K562 (cell line): ENCODE results near the gene CCDC69. TPM values are rescaled to one million over a fixed set of nuclear protein-coding genes. Genes with fewer than 3 reads are reported as not detected.

Experiments used
- ATF7 ChIP-seq: fragments of 450-650 bp; IDR thresholded peaks from 2 replicates; pipeline ENCODE4 v1.7.1; 2014; ENCODE audit warnings: mild to moderate bottlenecking, moderate library complexity
- CBX5 ChIP-seq: IDR thresholded peaks from 2 replicates; pipeline ENCODE4 v1.6.1; 2014; ENCODE audit warnings: low read depth, borderline replicate concordance
- CTCFL ChIP-seq: IDR thresholded peaks from 2 replicates; pipeline ENCODE4 v1.6.1; 2011; ENCODE audit warnings: borderline replicate concordance, low read depth, mild to moderate bottlenecking, moderate library complexity, low read length; ENCODE audit not compliant: insufficient read depth, poor library complexity, severe bottlenecking
- EWSR1 ChIP-seq: fragments of 450-650 bp; IDR thresholded peaks from 2 replicates; pipeline ENCODE4 v1.6.1; 2018; ENCODE audit warnings: borderline replicate concordance, mild to moderate bottlenecking, low read depth, moderate library complexity; ENCODE audit not compliant: partially characterized antibody
- HMG20A ChIP-seq: fragments of 450-650 bp; formaldehyde crosslinking; conservative IDR thresholded peaks from 2 replicates; pipeline ENCODE4 v1.4.0; 2020; ENCODE audit warnings: mild to moderate bottlenecking, mixed read lengths
- NFE2L1 ChIP-seq: fragments of 450-650 bp; IDR thresholded peaks from 2 replicates; pipeline ENCODE4 v1.6.1; 2016; ENCODE audit warnings: missing genetic modification characterization, low read depth, mild to moderate bottlenecking, missing compliant biosample characterization, moderate library complexity, borderline replicate concordance
- PKNOX1 ChIP-seq: fragments of 450-650 bp; IDR thresholded peaks from 2 replicates; pipeline ENCODE4 v1.6.1; 2016
- PRMT5 ChIP-seq: sonication (generic); formaldehyde crosslinking; IDR thresholded peaks from 2 replicates; pipeline ENCODE4 v1.5.0; 2020; ENCODE audit warnings: missing genetic modification reagents
- ZNF407 ChIP-seq: fragments of 450-650 bp; IDR thresholded peaks from 2 replicates; pipeline ENCODE4 v1.6.1; 2016; ENCODE audit warnings: low read depth
- ZNF512 ChIP-seq: IDR thresholded peaks from 2 replicates; pipeline ENCODE4 v1.6.1; 2016; ENCODE audit warnings: missing genetic modification characterization, missing compliant biosample characterization
- ZNF740 ChIP-seq, 3 experiments: fragments of 200-800 bp in 1 of 3; sonication (Bioruptor generic) in 1 of 3; sonication (generic) in 1 of 3; formaldehyde crosslinking in 1 of 3; IDR thresholded peaks; 2 replicates each; pipeline versions ENCODE4 v1.6.1 to v1.8.0; 2016 to 2022; ENCODE audit warnings: mild to moderate bottlenecking in 2 of 3, missing compliant biosample characterization in 2 of 3, missing genetic modification characterization in 2 of 3, missing genetic modification reagents in 1 of 3
- polyA plus RNA-seq, 8 experiments: library from polyadenylated mRNA; depleted of rRNA in 4 of 8; stranded (reverse) in 5 of 8; unstranded in 3 of 8; fragments of >200 nt; fragmentation: Nextera tagmentation in 2 of 8; fragmentation: Illumina TruSeq in 1 of 8; extraction: Ambion mirVana in 2 of 8; extraction: Trizol in 1 of 8; gene quantifications; 2 replicates each; pipeline versions ENCODE4 v1.2.1 to v1.2.3, GENCODE V29; 2011 to 2014; ENCODE audit warnings: inconsistent platforms in 1 of 8, missing spikeins in 1 of 8
- total RNA-seq, 7 experiments: library from RNA; depleted of rRNA in 6 of 7; stranded (reverse); fragments of >200 nt in 6 of 7; fragmentation: Illumina TruSeq in 2 of 7; extraction: Trizol in 2 of 7; gene quantifications; 2 replicates each; pipeline versions ENCODE4 v1.2.1 to v1.2.3, GENCODE V29; 2011 to 2021; ENCODE audit warnings: low replicate concordance in 1 of 7

Gene CCDC69
- total and polyA plus RNA-seq, 9 of the 15 experiments (the other 6 are each of a cell fraction or from before 2014, with no cell fraction given), result 0.65 to 12.2 (median 7.6) TPM

- TF ChIP-seq CBX5 (no peak), ZNF512 (no peak), ATF7 (peak; percentile 16), PKNOX1 (no peak), NFE2L1 (tag) (no peak), PRMT5 (CRISPR knock-in tag) (no peak), ZNF740 (CRISPR knock-in tag; IDR thresholded peaks at IDR 0.05) (no peak), ZNF740 (tag; IDR thresholded peaks at IDR 0.05) (no peak), EWSR1 (no peak), ZNF407 (no peak), CTCFL (no peak), HMG20A (CRISPR knock-in tag) (no peak)
These were observed 66.2 kb downstream of the CCDC69 start, which contains the start of gene ANXA6 (continued) for GRCh38 chr5:151157426-151158286.
